K562 (cell line): Measurements from ENCODE around the gene GIPR. TPM values are rescaled to one million over a fixed set of nuclear protein-coding genes. Genes with fewer than 3 reads are reported as not detected.

Experiments used
- ARID1B ChIP-seq: fragments of 450-650 bp; IDR thresholded peaks from 2 replicates; pipeline ENCODE4 v1.6.1; 2016; ENCODE audit warnings: antibody characterized with exemption, mild to moderate bottlenecking, inconsistent platforms
- CBX1 ChIP-seq: sonication (generic); IDR thresholded peaks from 2 replicates; pipeline ENCODE4 v1.6.1; 2016; ENCODE audit warnings: antibody characterized with exemption, low read depth, mild to moderate bottlenecking
- CCAR2 ChIP-seq: fragments of 200-400 bp; formaldehyde crosslinking; IDR thresholded peaks from 2 replicates; pipeline ENCODE4 v1.6.1; 2017; ENCODE audit warnings: mild to moderate bottlenecking, low read depth, low read length
- CXXC5 ChIP-seq: fragments of 250-450 bp; sonication (Bioruptor Pico); IDR thresholded peaks from 2 replicates; pipeline ENCODE4 v1.8.0; 2022; ENCODE audit warnings: inconsistent platforms, mild to moderate bottlenecking, moderate library complexity
- DPF2 ChIP-seq: fragments of 450-650 bp; IDR thresholded peaks from 2 replicates; pipeline ENCODE4 v1.6.1; 2016
- ELF1 ChIP-seq: fragments of 200-800 bp; sonication (Bioruptor generic); IDR thresholded peaks from 2 replicates; pipeline ENCODE4 v1.6.1; 2016; ENCODE audit warnings: missing genetic modification characterization, missing compliant biosample characterization
- ELF2 ChIP-seq: fragments of 250-450 bp; sonication (Bioruptor Pico); IDR thresholded peaks from 2 replicates; pipeline ENCODE4 v1.5.0; 2021; ENCODE audit warnings: mild to moderate bottlenecking
- FOXM1 ChIP-seq, 2 experiments: fragments of 450-650 bp in 1 of 2; sonication (generic) in 1 of 2; formaldehyde crosslinking in 1 of 2; IDR thresholded peaks; 2 replicates each; pipeline versions ENCODE4 v1.6.1 to v1.9.0; 2017 to 2022; ENCODE audit warnings: low read depth in 2 of 2, mild to moderate bottlenecking in 2 of 2, missing genetic modification reagents in 1 of 2, moderate library complexity in 1 of 2
- FUS ChIP-seq: fragments of 200-400 bp; formaldehyde crosslinking; optimal IDR thresholded peaks from 2 replicates; pipeline ENCODE3; 2017; ENCODE audit warnings: low read depth, low read length
- HDAC6 ChIP-seq: IDR thresholded peaks from 2 replicates; pipeline ENCODE4 v1.6.1; 2012; ENCODE audit warnings: low read depth, mild to moderate bottlenecking, control low read depth, inconsistent platforms, low read length, moderate library complexity
- PHF20 ChIP-seq: fragments of 450-650 bp; IDR thresholded peaks from 2 replicates; pipeline ENCODE4 v1.6.1; 2018; ENCODE audit not compliant: partially characterized antibody
- POLR2A ChIP-seq: fragments of 450-650 bp; conservative IDR thresholded peaks from 2 replicates; pipeline ENCODE4 v1.6.1; 2016
- SNIP1 ChIP-seq: fragments of 450-650 bp; IDR thresholded peaks from 2 replicates; pipeline ENCODE4 v1.7.1; 2017; ENCODE audit warnings: low read depth, mild to moderate bottlenecking
- VEZF1 ChIP-seq: fragments of 200-800 bp; sonication (Bioruptor generic); IDR thresholded peaks from 2 replicates; pipeline ENCODE4 v1.6.1; 2017; ENCODE audit warnings: missing genetic modification characterization, missing compliant biosample characterization
- ZBTB17 ChIP-seq: fragments of 450-650 bp; formaldehyde crosslinking; IDR thresholded peaks from 2 replicates; pipeline ENCODE4 v1.4.0; 2020; ENCODE audit warnings: mild to moderate bottlenecking
- ZFP36 ChIP-seq: fragments of 150-350 bp; IDR thresholded peaks from 2 replicates; pipeline ENCODE4 v1.6.1; 2018; ENCODE audit warnings: low read length, low read depth; ENCODE audit not compliant: partially characterized antibody
- ZNF740 ChIP-seq, 3 experiments: fragments of 200-800 bp in 1 of 3; sonication (Bioruptor generic) in 1 of 3; sonication (generic) in 1 of 3; formaldehyde crosslinking in 1 of 3; IDR thresholded peaks; 2 replicates each; pipeline versions ENCODE4 v1.6.1 to v1.8.0; 2016 to 2022; ENCODE audit warnings: mild to moderate bottlenecking in 2 of 3, missing compliant biosample characterization in 2 of 3, missing genetic modification characterization in 2 of 3, missing genetic modification reagents in 1 of 3
- polyA plus RNA-seq, 8 experiments: library from polyadenylated mRNA; depleted of rRNA in 4 of 8; stranded (reverse) in 5 of 8; unstranded in 3 of 8; fragments of >200 nt; fragmentation: Nextera tagmentation in 2 of 8; fragmentation: Illumina TruSeq in 1 of 8; extraction: Ambion mirVana in 2 of 8; extraction: Trizol in 1 of 8; gene quantifications; 2 replicates each; pipeline versions ENCODE4 v1.2.1 to v1.2.3, GENCODE V29; 2011 to 2014; ENCODE audit warnings: inconsistent platforms in 1 of 8, missing spikeins in 1 of 8
- total RNA-seq, 7 experiments: library from RNA; depleted of rRNA in 6 of 7; stranded (reverse); fragments of >200 nt in 6 of 7; fragmentation: Illumina TruSeq in 2 of 7; extraction: Trizol in 2 of 7; gene quantifications; 2 replicates each; pipeline versions ENCODE4 v1.2.1 to v1.2.3, GENCODE V29; 2011 to 2021; ENCODE audit warnings: low replicate concordance in 1 of 7
- TF ChIP-seq, protein P1 (sequence below), 2 experiments: IDR thresholded peaks; 2 replicates each; pipeline ENCODE4 v1.6.1; 2011; ENCODE audit warnings: borderline replicate concordance in 1 of 2, control low read depth in 1 of 2, low read depth in 1 of 2, low read length in 1 of 2, mild to moderate bottlenecking in 1 of 2, mixed read lengths in 1 of 2, moderate library complexity in 1 of 2; ENCODE audit not compliant: insufficient read depth in 1 of 2, insufficient read length in 1 of 2, poor library complexity in 1 of 2, severe bottlenecking in 1 of 2; ENCODE audit errors: extremely low read depth in 1 of 2
- TF ChIP-seq, protein P2 (sequence below): fragments of 450-650 bp; IDR thresholded peaks from 2 replicates; pipeline ENCODE4 v1.6.1; 2016

Gene GIPR
- total and polyA plus RNA-seq, 9 of the 15 experiments (the other 6 are each of a cell fraction or from before 2014, with no cell fraction given): 2.2 to 26.8 (median 12.7) TPM

DNA sequence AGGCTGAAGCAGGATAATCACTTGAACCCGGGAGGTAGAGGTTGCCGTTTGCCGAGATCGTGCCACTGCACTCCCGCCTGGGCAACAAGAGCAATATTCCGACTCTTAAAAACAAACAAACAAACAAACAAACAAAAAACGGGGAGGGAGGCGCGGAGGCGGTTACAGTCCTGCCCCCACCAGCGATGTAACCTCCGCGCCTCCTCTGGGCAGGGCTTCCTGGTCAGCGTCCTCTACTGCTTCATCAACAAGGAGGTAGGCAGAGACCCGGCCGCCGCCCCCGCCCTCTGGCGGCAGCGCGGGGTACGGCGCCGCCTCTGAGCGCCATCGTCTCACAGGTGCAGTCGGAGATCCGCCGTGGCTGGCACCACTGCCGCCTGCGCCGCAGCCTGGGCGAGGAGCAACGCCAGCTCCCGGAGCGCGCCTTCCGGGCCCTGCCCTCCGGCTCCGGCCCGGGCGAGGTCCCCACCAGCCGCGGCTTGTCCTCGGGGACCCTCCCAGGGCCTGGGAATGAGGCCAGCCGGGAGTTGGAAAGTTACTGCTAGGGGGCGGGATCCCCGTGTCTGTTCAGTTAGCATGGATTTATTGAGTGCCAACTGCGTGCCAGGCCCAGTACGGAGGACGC is 13.5 kb downstream of the GIPR start (continued):
- TF ChIP-seq VEZF1 (CRISPR knock-in tag): peak; percentile 57; the same call in 1 of the 2 replicates
- peak; percentile 66; the same call in 1 of the 2 replicates for TF ChIP-seq CBX1
- TF ChIP-seq ZBTB17 (CRISPR knock-in tag): 0 out of 2 replicates have a peak, but pooled peaks have one; percentile 15
- TF ChIP-seq HDAC6: no peak
- peak; percentile 45 for TF ChIP-seq ARID1B
- TF ChIP-seq CCAR2: no peak
- 0 out of 2 replicates have a peak, but pooled peaks have one; percentile 12 for TF ChIP-seq POLR2A
- peak; percentile 61; the same call in 1 of the 2 replicates for TF ChIP-seq ELF1 (tag)
- TF ChIP-seq PHF20: no peak
- TF ChIP-seq FOXM1 (IDR thresholded peaks at IDR 0.05; ENCODE audit: low read depth): no peak
- TF ChIP-seq FOXM1 (CRISPR knock-in tag; IDR thresholded peaks at IDR 0.05; ENCODE audit: low read depth): no peak
- TF ChIP-seq, protein P1, sequence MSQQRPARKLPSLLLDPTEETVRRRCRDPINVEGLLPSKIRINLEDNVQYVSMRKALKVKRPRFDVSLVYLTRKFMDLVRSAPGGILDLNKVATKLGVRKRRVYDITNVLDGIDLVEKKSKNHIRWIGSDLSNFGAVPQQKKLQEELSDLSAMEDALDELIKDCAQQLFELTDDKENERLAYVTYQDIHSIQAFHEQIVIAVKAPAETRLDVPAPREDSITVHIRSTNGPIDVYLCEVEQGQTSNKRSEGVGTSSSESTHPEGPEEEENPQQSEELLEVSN (IDR thresholded peaks at IDR 0.05; ENCODE audit: borderline replicate concordance in 1 of 2, extremely low read depth in 1 of 2, insufficient read depth in 1 of 2, insufficient read length in 1 of 2, low read depth in 1 of 2, low read length in 1 of 2, poor library complexity in 1 of 2, severe bottlenecking in 1 of 2): no peak
- TF ChIP-seq SNIP1: no peak
- TF ChIP-seq FUS: no peak
- peak; percentile 78 for TF ChIP-seq CXXC5 (CRISPR knock-in tag)
- TF ChIP-seq, protein P2, sequence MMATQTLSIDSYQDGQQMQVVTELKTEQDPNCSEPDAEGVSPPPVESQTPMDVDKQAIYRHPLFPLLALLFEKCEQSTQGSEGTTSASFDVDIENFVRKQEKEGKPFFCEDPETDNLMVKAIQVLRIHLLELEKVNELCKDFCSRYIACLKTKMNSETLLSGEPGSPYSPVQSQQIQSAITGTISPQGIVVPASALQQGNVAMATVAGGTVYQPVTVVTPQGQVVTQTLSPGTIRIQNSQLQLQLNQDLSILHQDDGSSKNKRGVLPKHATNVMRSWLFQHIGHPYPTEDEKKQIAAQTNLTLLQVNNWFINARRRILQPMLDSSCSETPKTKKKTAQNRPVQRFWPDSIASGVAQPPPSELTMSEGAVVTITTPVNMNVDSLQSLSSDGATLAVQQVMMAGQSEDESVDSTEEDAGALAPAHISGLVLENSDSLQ: no peak
- peak; percentile 40; the same call in 1 of the 2 replicates for TF ChIP-seq ELF2 (CRISPR knock-in tag)
- TF ChIP-seq DPF2: peak; percentile 56
- TF ChIP-seq ZFP36: peak; percentile 15
- no peak for TF ChIP-seq ZNF740 (CRISPR knock-in tag; IDR thresholded peaks at IDR 0.05)
- TF ChIP-seq ZNF740 (tag; IDR thresholded peaks at IDR 0.05): no peak
